GM12878 (cell line): ENCODE measurements around the gene ULBP3. TPM values are rescaled to one million over a fixed set of nuclear protein-coding genes. Genes with fewer than 3 reads are reported as not detected.

Experiments used
- ATAC-seq: fragments of 200-7000 bp; cut with Tn5 transposase; 3 replicates; pipeline ENCODE4 v1.9.1; 2020; ENCODE audit warnings: mild to moderate bottlenecking, moderate library complexity
- BruUV-seq: library from RNA; stranded (reverse); fragments of 400-500 nt; replicated peaks from 2 replicates; lab custom pipeline; 2021; lab: Mats Ljungman, UMichigan
- CTCF ChIA-PET: fragments of 300-600 bp; sonication (Branson Sonifier 250); formaldehyde crosslinking; extraction: SDS; loops from one replicate; lab custom pipeline; 2021; ENCODE audit warnings: inconsistent platforms; lab: Yijun Ruan, JAX
- POLR2A ChIA-PET: fragments of 350-600 bp; formaldehyde crosslinking; extraction: SDS; loops from one replicate; lab custom pipeline; 2021; ENCODE audit warnings: inconsistent platforms; lab: Charles Lee
- RAD21 ChIA-PET: fragments of 300-600 bp; sonication (Branson Sonifier 250); formaldehyde crosslinking; loops from one replicate; lab custom pipeline; 2023; ENCODE audit warnings: antibody characterized with exemption; ENCODE audit not compliant: unreplicated experiment; lab: Charles Lee
- SMC1A ChIA-PET: fragments of 300-600 bp; sonication (Branson Sonifier 250); formaldehyde crosslinking; loops from one replicate; lab custom pipeline; 2023; ENCODE audit not compliant: unreplicated experiment, uncharacterized antibody; lab: Charles Lee
- DNase-seq: peaks from one replicate; pipeline ENCODE4 v3.0.0-alpha.2; 2011; ENCODE audit warnings: low read depth, low spot score
- FAIRE-seq: peaks from 3 replicates; lab custom pipeline; 2011; peaks lifted over from hg19 to GRCh38; lab: Jason Lieb, UNC
- H2AFZ ChIP-seq: 2 replicates; pipeline ENCODE4 v1.6.0; 2011; ENCODE audit warnings: low read depth, low read length, control low read depth; ENCODE audit not compliant: control insufficient read depth
- H3K27ac ChIP-seq: 2 replicates; pipeline ENCODE4 v1.5.1; 2011; ENCODE audit warnings: control low read depth; ENCODE audit not compliant: control insufficient read depth, insufficient read depth
- H3K27me3 ChIP-seq, 2 experiments: replicated peaks in 1 of 2; 2 replicates each; pipeline versions ENCODE4 v1.6.0 to v1.6.1; 2011; ENCODE audit warnings: low read length in 1 of 2; ENCODE audit not compliant: control insufficient read depth in 2 of 2, insufficient read depth in 2 of 2
- H3K36me3 ChIP-seq, 2 experiments: 2 replicates each; pipeline ENCODE4 v1.5.1; 2011; ENCODE audit warnings: low read length in 1 of 2; ENCODE audit not compliant: control insufficient read depth in 2 of 2, insufficient read depth in 2 of 2
- H3K4me1 ChIP-seq: 2 replicates; pipeline ENCODE4 v1.6.1; 2011; ENCODE audit warnings: mild to moderate bottlenecking, low read length, moderate library complexity, mixed read lengths; ENCODE audit not compliant: control insufficient read depth, insufficient read depth
- H3K4me2 ChIP-seq: 2 replicates; pipeline ENCODE4 v1.6.0; 2011; ENCODE audit warnings: control low read depth; ENCODE audit not compliant: control insufficient read depth, insufficient read depth
- H3K4me3 ChIP-seq: fragments of 200-600 bp; sonication (generic); 2 replicates; pipeline ENCODE4 v1.5.1; 2016
- H3K79me2 ChIP-seq: 2 replicates; pipeline ENCODE4 v1.6.0; 2011; ENCODE audit warnings: low read length; ENCODE audit not compliant: control insufficient read depth, insufficient read depth
- H3K9ac ChIP-seq: 2 replicates; pipeline ENCODE4 v1.8.0; 2011; ENCODE audit warnings: low read length, control low read depth, mixed read lengths; ENCODE audit not compliant: control insufficient read depth, insufficient read depth
- H3K9me3 ChIP-seq: replicated peaks from 3 replicates; pipeline ENCODE4 v1.5.1; 2011; ENCODE audit warnings: mild to moderate bottlenecking, low read length; ENCODE audit not compliant: control insufficient read depth, insufficient read depth
- H4K20me1 ChIP-seq: 2 replicates; pipeline ENCODE4 v1.6.0; 2011; ENCODE audit not compliant: control insufficient read depth, insufficient read depth
- BHLHE40 ChIP-seq, 2 experiments: fragments of 450-650 bp in 1 of 2; IDR thresholded peaks; 2 replicates each; pipeline ENCODE4 v1.6.1; 2011 to 2017; ENCODE audit warnings: low read depth in 2 of 2, borderline replicate concordance in 1 of 2, improper control_type of control experiment in 1 of 2, low read length in 1 of 2, mild to moderate bottlenecking in 1 of 2
- DPF2 ChIP-seq: fragments of 450-650 bp; IDR thresholded peaks from 2 replicates; pipeline ENCODE4 v1.6.1; 2017; ENCODE audit warnings: mild to moderate bottlenecking
- ETV6 ChIP-seq, 2 experiments: fragments of 450-650 bp in 1 of 2; IDR thresholded peaks in 1 of 2; conservative IDR thresholded peaks in 1 of 2; 2 replicates each; pipeline ENCODE4 v1.6.1; 2014; ENCODE audit warnings: antibody characterized with exemption in 1 of 2, borderline replicate concordance in 1 of 2, low read depth in 1 of 2, mild to moderate bottlenecking in 1 of 2, moderate library complexity in 1 of 2
- EZH2 ChIP-seq: IDR thresholded peaks from 2 replicates; pipeline ENCODE4 v1.6.1; 2012; ENCODE audit warnings: low read depth, mild to moderate bottlenecking, control low read depth, inconsistent platforms, low read length, borderline replicate concordance; ENCODE audit not compliant: control insufficient read depth
- HSF1 ChIP-seq: fragments of 150-350 bp; IDR thresholded peaks from 2 replicates; pipeline ENCODE4 v1.6.1; 2014; ENCODE audit warnings: mild to moderate bottlenecking, low read depth, low read length
- JUNB ChIP-seq: IDR thresholded peaks from 2 replicates; pipeline ENCODE4 v1.6.1; 2016; ENCODE audit warnings: antibody characterized with exemption, mild to moderate bottlenecking
- MYB ChIP-seq: fragments of 150-350 bp; IDR thresholded peaks from 2 replicates; pipeline ENCODE4 v1.6.1; 2014; ENCODE audit warnings: mild to moderate bottlenecking, low read depth, low read length, borderline replicate concordance
- PAX5 ChIP-seq: IDR thresholded peaks from 2 replicates; pipeline ENCODE4 v1.6.1; 2011; ENCODE audit warnings: low read depth, low read length, borderline replicate concordance
- RAD21 ChIP-seq: IDR thresholded peaks from 2 replicates; pipeline ENCODE4 v1.6.1; 2011; ENCODE audit warnings: mild to moderate bottlenecking, low read depth, low read length, moderate library complexity; ENCODE audit not compliant: insufficient read depth
- SMC3 ChIP-seq: IDR thresholded peaks from 2 replicates; pipeline ENCODE4 v1.6.1; 2011; ENCODE audit warnings: low read length, improper control_type of control experiment, borderline replicate concordance
- SUZ12 ChIP-seq: fragments of 200-600 bp; sonication (generic); IDR thresholded peaks from one replicate; pipeline ENCODE4 v1.6.1; 2018; ENCODE audit warnings: antibody characterized with exemption, mild to moderate bottlenecking; ENCODE audit not compliant: unreplicated experiment
- YBX1 ChIP-seq: fragments of 450-650 bp; IDR thresholded peaks from 2 replicates; pipeline ENCODE4 v1.6.1; 2016; ENCODE audit warnings: antibody characterized with exemption
- ZNF207 ChIP-seq: fragments of 450-650 bp; IDR thresholded peaks from 2 replicates; pipeline ENCODE4 v1.6.1; 2014; ENCODE audit warnings: antibody characterized with exemption, mild to moderate bottlenecking, borderline replicate concordance
- ZSCAN29 ChIP-seq: fragments of 450-650 bp; IDR thresholded peaks from 2 replicates; pipeline ENCODE4 v1.6.1; 2017; ENCODE audit warnings: mild to moderate bottlenecking, moderate library complexity
- WGBS: methylation state at CpG from one replicate; pipeline ENCODE4 v1.1.6; 2016; ENCODE audit warnings: low lambda C conversion rate; ENCODE audit not compliant: insufficient replicate concordance, insufficient coverage; ENCODE audit errors: missing lambda C conversion rate; 5-methylcytosine and 5-hydroxymethylcytosine counted together
- in situ Hi-C: fragments of 300-500 bp; cut with MboI; formaldehyde crosslinking; loops from 9 replicates; pipeline ENCODE4 v1.14.3; 2018; ENCODE audit warnings: mixed read lengths
- intact Hi-C: fragments of 100-400 bp; cut with micrococcal nuclease; formaldehyde crosslinking; loops from one replicate; pipeline ENCODE4 v1.14.2; 2022; ENCODE audit not compliant: unreplicated experiment
- polyA plus RNA-seq, 11 experiments: library from polyadenylated mRNA; depleted of rRNA in 4 of 11; unstranded in 6 of 11; stranded (reverse) in 5 of 11; fragments of >200 nt; fragmentation: Nextera tagmentation in 4 of 11; fragmentation: Illumina TruSeq in 1 of 11; extraction: Ambion mirVana in 4 of 11; extraction: Trizol in 1 of 11; gene quantifications; 1 replicate in 1 of 11; 2 replicates in 10 of 11; pipeline versions ENCODE4 v1.2.1 to v1.2.3, GENCODE V29; 2011 to 2016; ENCODE audit warnings: inconsistent platforms in 2 of 11, missing spikeins in 2 of 11, low read depth in 1 of 11
- total RNA-seq, 4 experiments: library from RNA; depleted of rRNA in 3 of 4; stranded (reverse); fragments of >200 nt in 3 of 4; fragmentation: Illumina TruSeq in 1 of 4; extraction: Trizol in 1 of 4; gene quantifications; 2 replicates each; pipeline versions ENCODE4 v1.2.1 to v1.2.3, GENCODE V29; 2013 to 2021
- TF ChIP-seq, protein P1 (sequence below): IDR thresholded peaks from 2 replicates; pipeline ENCODE4 v1.6.1; 2012; ENCODE audit warnings: improper control_type of control experiment, low read depth, low read length; ENCODE audit not compliant: insufficient replicate concordance

Gene ULBP3
- total and polyA plus RNA-seq, 10 of the 15 experiments (the other 5 are each of a cell fraction or from before 2014, with no cell fraction given), result 0.08 to 0.16 TPM; not detected in 8

DNA sequence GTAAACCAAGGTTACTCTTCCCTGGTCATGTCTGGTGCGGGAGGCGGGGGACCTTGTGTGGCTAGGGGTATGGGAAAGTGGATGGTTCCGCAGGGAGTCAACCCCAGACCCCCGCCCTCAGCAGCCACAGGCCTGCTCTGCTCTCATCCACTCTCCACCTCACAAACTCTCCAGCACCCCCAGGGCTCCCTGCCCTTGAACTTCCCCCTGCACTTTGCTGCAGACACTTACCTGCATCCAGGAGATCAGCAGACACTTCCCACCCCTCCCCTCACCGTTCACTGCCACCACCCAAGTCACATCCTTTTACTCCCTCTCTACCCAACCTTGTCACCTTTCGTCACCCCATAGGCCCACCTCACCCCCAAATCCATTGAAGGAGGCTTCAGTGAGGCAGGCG lies 39.6 kb downstream of the ULBP3 start (continued):
- TF ChIP-seq, protein P1, sequence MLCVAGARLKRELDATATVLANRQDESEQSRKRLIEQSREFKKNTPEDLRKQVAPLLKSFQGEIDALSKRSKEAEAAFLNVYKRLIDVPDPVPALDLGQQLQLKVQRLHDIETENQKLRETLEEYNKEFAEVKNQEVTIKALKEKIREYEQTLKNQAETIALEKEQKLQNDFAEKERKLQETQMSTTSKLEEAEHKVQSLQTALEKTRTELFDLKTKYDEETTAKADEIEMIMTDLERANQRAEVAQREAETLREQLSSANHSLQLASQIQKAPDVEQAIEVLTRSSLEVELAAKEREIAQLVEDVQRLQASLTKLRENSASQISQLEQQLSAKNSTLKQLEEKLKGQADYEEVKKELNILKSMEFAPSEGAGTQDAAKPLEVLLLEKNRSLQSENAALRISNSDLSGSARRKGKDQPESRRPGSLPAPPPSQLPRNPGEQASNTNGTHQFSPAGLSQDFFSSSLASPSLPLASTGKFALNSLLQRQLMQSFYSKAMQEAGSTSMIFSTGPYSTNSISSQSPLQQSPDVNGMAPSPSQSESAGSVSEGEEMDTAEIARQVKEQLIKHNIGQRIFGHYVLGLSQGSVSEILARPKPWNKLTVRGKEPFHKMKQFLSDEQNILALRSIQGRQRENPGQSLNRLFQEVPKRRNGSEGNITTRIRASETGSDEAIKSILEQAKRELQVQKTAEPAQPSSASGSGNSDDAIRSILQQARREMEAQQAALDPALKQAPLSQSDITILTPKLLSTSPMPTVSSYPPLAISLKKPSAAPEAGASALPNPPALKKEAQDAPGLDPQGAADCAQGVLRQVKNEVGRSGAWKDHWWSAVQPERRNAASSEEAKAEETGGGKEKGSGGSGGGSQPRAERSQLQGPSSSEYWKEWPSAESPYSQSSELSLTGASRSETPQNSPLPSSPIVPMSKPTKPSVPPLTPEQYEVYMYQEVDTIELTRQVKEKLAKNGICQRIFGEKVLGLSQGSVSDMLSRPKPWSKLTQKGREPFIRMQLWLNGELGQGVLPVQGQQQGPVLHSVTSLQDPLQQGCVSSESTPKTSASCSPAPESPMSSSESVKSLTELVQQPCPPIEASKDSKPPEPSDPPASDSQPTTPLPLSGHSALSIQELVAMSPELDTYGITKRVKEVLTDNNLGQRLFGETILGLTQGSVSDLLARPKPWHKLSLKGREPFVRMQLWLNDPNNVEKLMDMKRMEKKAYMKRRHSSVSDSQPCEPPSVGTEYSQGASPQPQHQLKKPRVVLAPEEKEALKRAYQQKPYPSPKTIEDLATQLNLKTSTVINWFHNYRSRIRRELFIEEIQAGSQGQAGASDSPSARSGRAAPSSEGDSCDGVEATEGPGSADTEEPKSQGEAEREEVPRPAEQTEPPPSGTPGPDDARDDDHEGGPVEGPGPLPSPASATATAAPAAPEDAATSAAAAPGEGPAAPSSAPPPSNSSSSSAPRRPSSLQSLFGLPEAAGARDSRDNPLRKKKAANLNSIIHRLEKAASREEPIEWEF, result no peak
- TF ChIP-seq, all 136 proteins: peak for 0

DNA sequence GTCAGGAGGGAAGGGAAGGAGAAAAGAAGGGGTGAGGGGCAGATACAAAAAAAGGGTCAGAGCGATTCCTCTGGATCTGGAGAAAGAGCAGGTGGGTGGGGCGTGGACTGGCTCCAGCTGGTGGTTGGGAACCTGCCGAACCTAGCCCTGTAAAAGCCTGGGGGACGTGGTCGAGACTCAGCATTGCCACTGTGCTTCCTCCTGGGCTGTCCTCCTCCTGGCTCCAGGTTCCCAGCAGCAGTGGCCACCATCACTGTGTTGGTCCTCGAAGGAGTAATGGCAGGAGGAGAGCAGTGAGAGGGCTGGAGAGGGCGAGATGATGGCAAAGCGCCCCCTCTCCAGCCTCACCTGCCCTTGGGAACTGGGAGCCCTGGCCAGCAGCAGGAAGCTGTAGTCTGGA lies 40.1 kb downstream of the ULBP3 start:
- Histone ChIP-seq H3K9me3 (no peaks in the 10 kb centered on the region), H3K9ac (no peak overlapping the region), H3K79me2 (no peaks in the 10 kb centered on the region), H2AFZ (no peak overlapping the region), H3K27ac (no peak overlapping the region), H3K4me3 (no peak overlapping the region), H3K36me3 (no peaks in the 10 kb centered on the region), H4K20me1 (no peaks in the 10 kb centered on the region), H3K27me3 (peaks cover 0 to 17% of the 10 kb centered on the region in 2 experiments; a peak in 3 of 4 replicates), H3K4me1 (no peaks in the 10 kb centered on the region; the same call in 1 of the 2 replicates), H3K4me2 (no peak overlapping the region)
- SMC1A ChIA-PET, result no interaction called here
- no peak for ATAC-seq
- FAIRE-seq, result no peak
- BruUV-seq, result no TSS peak
- intact Hi-C loops, result no loop called here
- CTCF ChIA-PET, result no interaction called here
- 12% methylated on average over 8 of the region's 8 CpGs for WGBS
- in situ Hi-C loops, result no loop called here
- POLR2A ChIA-PET, result no interaction called here
- DNase-seq, result no peak
- RAD21 ChIA-PET, result no interaction called here
- no peak for TF ChIP-seq SUZ12
- no peak for TF ChIP-seq BHLHE40 (IDR thresholded peaks at IDR 0.05; ENCODE audit: borderline replicate concordance in 1 of 2, low read depth in 2 of 2, low read length in 1 of 2)
- TF ChIP-seq SMC3, result no peak
- no peak for TF ChIP-seq JUNB
- no peak for TF ChIP-seq ETV6 (conservative IDR thresholded peaks at IDR 0.05 in 1 of 2, IDR thresholded peaks at IDR 0.05 in 1 of 2; ENCODE audit: borderline replicate concordance in 1 of 2, low read depth in 1 of 2)
- TF ChIP-seq ZSCAN29, result no peak
- no peak for TF ChIP-seq DPF2
- no peak for TF ChIP-seq RAD21
- TF ChIP-seq ZNF207, result no peak
- no peak for TF ChIP-seq HSF1
- no peak for TF ChIP-seq YBX1
- TF ChIP-seq PAX5, result no peak
- TF ChIP-seq EZH2, result no peak
- TF ChIP-seq MYB, result no peak
